ENCODE data around the gene TMEM176A.

The TMEM176A gene

DNA sequence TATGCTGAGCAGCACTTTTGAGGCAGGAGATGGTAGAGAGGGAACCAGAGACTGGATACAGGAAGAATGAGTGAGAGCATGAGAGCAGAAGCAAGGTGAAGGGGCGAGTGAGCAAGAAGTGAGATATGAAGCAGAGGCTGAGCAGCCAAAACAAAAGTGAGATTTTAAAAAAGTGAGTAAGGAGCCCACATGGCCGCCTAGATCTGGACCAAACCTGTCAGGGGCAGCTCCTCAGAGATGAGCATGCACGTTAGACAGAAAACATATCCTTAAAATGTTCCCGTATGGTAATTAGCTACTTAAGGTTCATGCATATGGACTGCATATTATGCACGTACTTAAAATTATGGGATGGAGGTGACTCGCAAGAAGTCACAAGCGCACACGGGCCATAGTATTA is 22.5 kb downstream of the TMEM176A start:
- Histone ChIP-seq H2AK5ac (ENCODE audit: low read length, severe bottlenecking) (no peak overlapping the region), H3K9me3 (ENCODE audit: control insufficient read depth, low read length) (peaks cover 5% of the 10 kb centered on the region), H3K14ac (ENCODE audit: low read length in 2 of 2) (no peak overlapping the region), H3K18ac (ENCODE audit: low read depth in 1 of 2, low read length in 2 of 2) (no peak overlapping the region), H2BK12ac (ENCODE audit: low read length in 2 of 2) (no peak overlapping the region), H2AFZ (ENCODE audit: low read depth, low read length) (no peak overlapping the region), H3K27ac (ENCODE audit: low read length, poor library complexity, severe bottlenecking) (no peak overlapping the region), H4K91ac (ENCODE audit: low read length) (no peak overlapping the region), H3K79me1 (replicated peaks; ENCODE audit: low read length, poor library complexity, severe bottlenecking) (no peaks in the 10 kb centered on the region), H3K23ac (ENCODE audit: low read length in 2 of 2) (no peak overlapping the region), H2BK15ac (ENCODE audit: low read depth, poor library complexity, severe bottlenecking) (no peak overlapping the region), H3K27me3 (ENCODE audit: control insufficient read depth in 1 of 2, insufficient read depth in 1 of 2, low read length in 2 of 2) (no peaks in the 10 kb centered on the region), H2BK5ac (ENCODE audit: low read depth, low read length, poor library complexity, severe bottlenecking) (no peak overlapping the region), H3K9ac (ENCODE audit: low read length) (no peak overlapping the region), H2BK120ac (ENCODE audit: low read depth, low read length) (no peak overlapping the region), H4K8ac (ENCODE audit: low read length) (no peak overlapping the region), H3K36me3 (ENCODE audit: control insufficient read depth in 1 of 2, insufficient read depth in 2 of 2, low read depth in 1 of 2, low read length in 2 of 2) (no peaks in the 10 kb centered on the region), H3K4ac (ENCODE audit: low read depth in 1 of 2, low read length in 2 of 2) (no peak overlapping the region), H3K4me1 (ENCODE audit: control insufficient read depth, insufficient read depth, low read depth, low read length) (no peaks in the 10 kb centered on the region), H3K4me2 (ENCODE audit: low read length, poor library complexity, severe bottlenecking) (no peak overlapping the region), H3K4me3 (ENCODE audit: insufficient read depth in 1 of 2, low read depth in 1 of 2, low read length in 2 of 2) (no peak overlapping the region)
- WGBS = 83% methylated on average over 8 of the region's 8 CpGs
- no peak for DNase-seq

- Histone ChIP-seq H3K79me1 (replicated peaks; ENCODE audit: low read length, poor library complexity, severe bottlenecking) (no peaks in the 10 kb centered on the region), H3K4me1 (ENCODE audit: control insufficient read depth, insufficient read depth, low read depth, low read length) (no peaks in the 10 kb centered on the region), H2AK5ac (ENCODE audit: low read length, severe bottlenecking) (no peak overlapping the region), H4K8ac (ENCODE audit: low read length) (no peak overlapping the region), H3K4me2 (ENCODE audit: low read length, poor library complexity, severe bottlenecking) (no peak overlapping the region), H3K27me3 (ENCODE audit: control insufficient read depth in 1 of 2, insufficient read depth in 1 of 2, low read length in 2 of 2) (no peaks in the 10 kb centered on the region), H2AFZ (ENCODE audit: low read depth, low read length) (no peak overlapping the region), H2BK120ac (ENCODE audit: low read depth, low read length) (no peak overlapping the region), H2BK15ac (ENCODE audit: low read depth, poor library complexity, severe bottlenecking) (no peak overlapping the region), H3K9me3 (ENCODE audit: control insufficient read depth, low read length) (peaks cover 5% of the 10 kb centered on the region), H2BK12ac (ENCODE audit: low read length in 2 of 2) (no peak overlapping the region), H3K14ac (ENCODE audit: low read length in 2 of 2) (no peak overlapping the region), H3K9ac (ENCODE audit: low read length) (no peak overlapping the region), H3K23ac (ENCODE audit: low read length in 2 of 2) (no peak overlapping the region), H2BK5ac (ENCODE audit: low read depth, low read length, poor library complexity, severe bottlenecking) (no peak overlapping the region), H3K27ac (ENCODE audit: low read length, poor library complexity, severe bottlenecking) (no peak overlapping the region), H3K4me3 (ENCODE audit: insufficient read depth in 1 of 2, low read depth in 1 of 2, low read length in 2 of 2) (no peak overlapping the region), H3K18ac (ENCODE audit: low read depth in 1 of 2, low read length in 2 of 2) (no peak overlapping the region), H3K36me3 (ENCODE audit: control insufficient read depth in 1 of 2, insufficient read depth in 2 of 2, low read depth in 1 of 2, low read length in 2 of 2) (no peaks in the 10 kb centered on the region), H3K4ac (ENCODE audit: low read depth in 1 of 2, low read length in 2 of 2) (no peak overlapping the region), H4K91ac (ENCODE audit: low read length) (no peak overlapping the region)
- no peak for DNase-seq
- WGBS = 84% methylated on average over 10 of the region's 10 CpGs
These were observed 23.0 kb downstream of the TMEM176A start for GRCh38 chr7:150823484-150824126.

DNA sequence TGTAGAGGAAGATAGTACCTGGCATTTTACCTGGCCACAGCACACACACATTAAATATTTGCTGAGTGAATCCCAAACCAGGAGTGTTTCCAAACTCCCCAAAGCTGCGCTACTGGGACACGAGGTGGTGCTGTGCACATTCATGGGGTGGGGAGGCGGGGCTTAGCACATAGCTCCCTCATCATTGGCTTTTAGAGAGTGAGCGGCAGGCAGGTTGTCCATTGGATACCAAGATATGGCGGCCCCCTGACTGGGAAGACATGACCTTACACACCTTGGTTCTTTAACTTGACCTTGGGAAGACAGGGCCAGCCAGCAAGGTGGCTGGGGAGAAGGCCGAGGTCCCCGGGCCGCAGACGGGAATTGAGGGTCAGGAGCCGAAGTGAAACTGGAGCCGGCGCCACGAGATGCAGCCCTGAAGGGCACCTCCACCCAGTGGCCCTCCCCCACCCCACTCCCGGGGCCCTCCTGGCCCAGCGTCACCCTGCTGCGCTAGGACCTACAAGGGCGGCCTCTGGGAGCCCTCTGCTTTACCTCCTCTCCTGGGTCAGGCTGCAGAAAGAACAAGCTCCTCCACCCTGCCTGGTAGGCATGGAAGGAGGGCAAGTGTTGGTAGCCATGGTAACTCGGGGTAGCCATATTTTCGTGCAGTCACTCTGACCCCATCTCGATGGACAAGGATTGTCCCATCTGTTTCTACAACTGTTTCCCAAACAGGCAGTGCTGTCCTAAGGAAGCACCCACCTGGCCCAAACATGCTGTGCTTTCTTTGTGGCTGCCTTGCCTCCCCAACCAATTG is 24.0 kb downstream of the TMEM176A start:
- no peaks in the 10 kb centered on the region for H3K27me3 ChIP-seq (ENCODE audit: control insufficient read depth in 1 of 2, insufficient read depth in 1 of 2, low read length in 2 of 2)
- 88% methylated on average over 19 of the region's 20 CpGs for WGBS
- no peak overlapping the region for H2AK5ac ChIP-seq (ENCODE audit: low read length, severe bottlenecking)
- H3K14ac ChIP-seq (ENCODE audit: low read length in 2 of 2) = no peak overlapping the region
- H3K79me1 ChIP-seq (replicated peaks; ENCODE audit: low read length, poor library complexity, severe bottlenecking) = no peaks in the 10 kb centered on the region
- H2AFZ ChIP-seq (ENCODE audit: low read depth, low read length) = no peak overlapping the region
- DNase-seq = no peak
- no peaks in the 10 kb centered on the region for H3K36me3 ChIP-seq (ENCODE audit: control insufficient read depth in 1 of 2, insufficient read depth in 2 of 2, low read depth in 1 of 2, low read length in 2 of 2)
- no peak overlapping the region for H3K4ac ChIP-seq (ENCODE audit: low read depth in 1 of 2, low read length in 2 of 2)
- no peak overlapping the region for H2BK5ac ChIP-seq (ENCODE audit: low read depth, low read length, poor library complexity, severe bottlenecking)
- H2BK12ac ChIP-seq (ENCODE audit: low read length in 2 of 2) = no peak overlapping the region
- no peak overlapping the region for H2BK120ac ChIP-seq (ENCODE audit: low read depth, low read length)
- no peak overlapping the region for H3K23ac ChIP-seq (ENCODE audit: low read length in 2 of 2)
- H3K18ac ChIP-seq (ENCODE audit: low read depth in 1 of 2, low read length in 2 of 2) = no peak overlapping the region
- H3K4me3 ChIP-seq (ENCODE audit: insufficient read depth in 1 of 2, low read depth in 1 of 2, low read length in 2 of 2) = no peak overlapping the region
- H3K9ac ChIP-seq (ENCODE audit: low read length) = no peak overlapping the region
- H2BK15ac ChIP-seq (ENCODE audit: low read depth, poor library complexity, severe bottlenecking) = no peak overlapping the region
- no peak overlapping the region for H3K27ac ChIP-seq (ENCODE audit: low read length, poor library complexity, severe bottlenecking)
- H3K9me3 ChIP-seq (ENCODE audit: control insufficient read depth, low read length) = peaks cover 5% of the 10 kb centered on the region
- H4K8ac ChIP-seq (ENCODE audit: low read length) = no peak overlapping the region
- H3K4me1 ChIP-seq (ENCODE audit: control insufficient read depth, insufficient read depth, low read depth, low read length) = no peaks in the 10 kb centered on the region
- H3K4me2 ChIP-seq (ENCODE audit: low read length, poor library complexity, severe bottlenecking) = no peak overlapping the region
- H4K91ac ChIP-seq (ENCODE audit: low read length) = no peak overlapping the region

- Histone ChIP-seq H3K27ac (ENCODE audit: low read length, poor library complexity, severe bottlenecking) (no peak overlapping the region), H3K4me3 (ENCODE audit: insufficient read depth in 1 of 2, low read depth in 1 of 2, low read length in 2 of 2) (no peak overlapping the region), H3K23ac (ENCODE audit: low read length in 2 of 2) (no peak overlapping the region), H3K36me3 (ENCODE audit: control insufficient read depth in 1 of 2, insufficient read depth in 2 of 2, low read depth in 1 of 2, low read length in 2 of 2) (no peaks in the 10 kb centered on the region), H4K91ac (ENCODE audit: low read length) (no peak overlapping the region), H3K4ac (ENCODE audit: low read depth in 1 of 2, low read length in 2 of 2) (no peak overlapping the region), H3K18ac (ENCODE audit: low read depth in 1 of 2, low read length in 2 of 2) (no peak overlapping the region), H3K79me1 (replicated peaks; ENCODE audit: low read length, poor library complexity, severe bottlenecking) (no peaks in the 10 kb centered on the region), H3K4me1 (ENCODE audit: control insufficient read depth, insufficient read depth, low read depth, low read length) (no peaks in the 10 kb centered on the region), H2AK5ac (ENCODE audit: low read length, severe bottlenecking) (no peak overlapping the region), H3K9ac (ENCODE audit: low read length) (no peak overlapping the region), H3K14ac (ENCODE audit: low read length in 2 of 2) (peak overlapping the region in 1 of 2 experiments; percentile 28), H3K4me2 (ENCODE audit: low read length, poor library complexity, severe bottlenecking) (no peak overlapping the region), H2BK15ac (ENCODE audit: low read depth, poor library complexity, severe bottlenecking) (no peak overlapping the region), H2BK12ac (ENCODE audit: low read length in 2 of 2) (no peak overlapping the region), H3K9me3 (ENCODE audit: control insufficient read depth, low read length) (peaks cover 5% of the 10 kb centered on the region), H2BK5ac (ENCODE audit: low read depth, low read length, poor library complexity, severe bottlenecking) (no peak overlapping the region), H2BK120ac (ENCODE audit: low read depth, low read length) (no peak overlapping the region), H4K8ac (ENCODE audit: low read length) (no peak overlapping the region), H2AFZ (ENCODE audit: low read depth, low read length) (no peak overlapping the region), H3K27me3 (ENCODE audit: control insufficient read depth in 1 of 2, insufficient read depth in 1 of 2, low read length in 2 of 2) (no peaks in the 10 kb centered on the region)
- no peak for DNase-seq
- WGBS = 62% methylated on average over 6 of the region's 6 CpGs
These were observed 25.7 kb downstream of the TMEM176A start for GRCh38 chr7:150826061-150826849.

Measured in mesenchymal stem cell (in vitro differentiated cells and primary cell).